ENCODE data around the gene ADPRHL1.

The ADPRHL1 gene

GRCh38 chr13:113433391-113433916, 19.8 kb downstream of the ADPRHL1 start:
- no peak overlapping the region for H3K4me3 ChIP-seq (ENCODE audit: low read depth, low read length)

GRCh38 chr13:113432506-113433270, 20.6 kb downstream of the ADPRHL1 start:
- no peak overlapping the region for H3K4me3 ChIP-seq (ENCODE audit: low read depth, low read length)

GRCh38 chr13:113431171-113431570, 22.1 kb downstream of the ADPRHL1 start:
- H3K4me3 ChIP-seq (ENCODE audit: low read depth, low read length) = no peak overlapping the region

GRCh38 chr13:113430378-113431110, 22.7 kb downstream of the ADPRHL1 start:
- no peak overlapping the region for H3K4me3 ChIP-seq (ENCODE audit: low read depth, low read length)

- no peak overlapping the region for H3K4me3 ChIP-seq (ENCODE audit: low read depth, low read length)
These were observed 23.7 kb downstream of the ADPRHL1 start for GRCh38 chr13:113429608-113429985.

GRCh38 chr13:113428871-113429607, 24.2 kb downstream of the ADPRHL1 start:
- no peak overlapping the region for H3K4me3 ChIP-seq (ENCODE audit: low read depth, low read length)

GRCh38 chr13:113428469-113428865, 24.8 kb downstream of the ADPRHL1 start:
- H3K4me3 ChIP-seq (ENCODE audit: low read depth, low read length) = no peak overlapping the region

GRCh38 chr13:113427562-113428468, 25.5 kb downstream of the ADPRHL1 start:
- no peak overlapping the region for H3K4me3 ChIP-seq (ENCODE audit: low read depth, low read length)

- no peak overlapping the region for H3K4me3 ChIP-seq (ENCODE audit: low read depth, low read length)
These were observed 26.7 kb downstream of the ADPRHL1 start for GRCh38 chr13:113426591-113426986.

- H3K4me3 ChIP-seq (ENCODE audit: low read depth, low read length) = no peak overlapping the region
These were observed 27.2 kb downstream of the ADPRHL1 start for GRCh38 chr13:113425941-113426590.

- H3K4me3 ChIP-seq (ENCODE audit: low read depth, low read length) = no peak overlapping the region
These were observed 29.6 kb downstream of the ADPRHL1 start for GRCh38 chr13:113423520-113424163.

- no peak overlapping the region for H3K4me3 ChIP-seq (ENCODE audit: low read depth, low read length)
These were observed 30.3 kb downstream of the ADPRHL1 start for GRCh38 chr13:113422807-113423519.

- H3K4me3 ChIP-seq (ENCODE audit: low read depth, low read length) = no peak overlapping the region
These were observed 31.5 kb downstream of the ADPRHL1 start for GRCh38 chr13:113421673-113422270.

GRCh38 chr13:113420833-113421600, 32.3 kb downstream of the ADPRHL1 start:
- H3K4me3 ChIP-seq (ENCODE audit: low read depth, low read length) = no peak overlapping the region

- no peak overlapping the region for H3K4me3 ChIP-seq (ENCODE audit: low read depth, low read length)
These were observed 33.1 kb downstream of the ADPRHL1 start for GRCh38 chr13:113420232-113420631.

- no peak overlapping the region for H3K4me3 ChIP-seq (ENCODE audit: low read depth, low read length)
These were observed 33.6 kb downstream of the ADPRHL1 start for GRCh38 chr13:113419531-113420193.

GRCh38 chr13:113418722-113419049, 34.6 kb downstream of the ADPRHL1 start:
- H3K4me3 ChIP-seq (ENCODE audit: low read depth, low read length) = no peak overlapping the region
